Neural crest cell (in vitro differentiated cells): Measurements from ENCODE around the gene ZZZ3. TPM values are rescaled to one million over a fixed set of nuclear protein-coding genes. Genes with fewer than 3 reads are reported as not detected.

Source experiments
- DNase-seq: peaks from one replicate; pipeline ENCODE4 v3.0.0; 2021; ENCODE audit warnings: low read depth, mixed read lengths, low spot score
- H3K27ac Mint-ChIP-seq: one replicate; pipeline ENCODE4 v1.8.0; 2021; ENCODE audit warnings: mild to moderate bottlenecking, mixed read lengths; ENCODE audit not compliant: unreplicated experiment
- H3K27me3 Mint-ChIP-seq: 2 replicates; pipeline ENCODE4 v1.8.0; 2021; ENCODE audit warnings: low read depth, mild to moderate bottlenecking, mixed read lengths
- H3K36me3 Mint-ChIP-seq: 2 replicates; pipeline ENCODE4 v1.8.0; 2021; ENCODE audit warnings: low read depth, mild to moderate bottlenecking, mixed read lengths
- H3K4me1 Mint-ChIP-seq: 2 replicates; pipeline ENCODE4 v1.8.0; 2021; ENCODE audit warnings: mixed read lengths
- H3K4me3 Mint-ChIP-seq: one replicate; pipeline ENCODE4 v1.8.0; 2021; ENCODE audit warnings: mild to moderate bottlenecking, mixed read lengths
- H3K9me3 Mint-ChIP-seq: 2 replicates; pipeline ENCODE4 v1.8.0; 2021; ENCODE audit warnings: mixed read lengths
- CTCF ChIP-seq: fragments of 200-600 bp; sonication (generic); conservative IDR thresholded peaks from 2 replicates; pipeline ENCODE4 v1.5.0; 2021; ENCODE audit warnings: antibody characterized with exemption, mild to moderate bottlenecking
- total RNA-seq: library from RNA; stranded (reverse); gene quantifications from 2 replicates; pipeline ENCODE4 v1.2.1, GENCODE V29; 2021

ZZZ3 gene
- total RNA-seq, 1 donor from 2014 or later, result 52.4 TPM

- H3K27ac Mint-ChIP-seq, result peak overlapping the region; percentile 44
- DNase-seq, result no peak
- H3K36me3 Mint-ChIP-seq, result peaks cover 15% of the 10 kb centered on the region
- no peak overlapping the region for H3K4me3 Mint-ChIP-seq
- H3K27me3 Mint-ChIP-seq, result no peaks in the 10 kb centered on the region
- H3K9me3 Mint-ChIP-seq, result no peaks in the 10 kb centered on the region
- no peak for TF ChIP-seq CTCF
- peaks cover 13% of the 10 kb centered on the region for H3K4me1 Mint-ChIP-seq
These were observed 39.5 kb downstream of the ZZZ3 start for GRCh38 chr1:77642941-77643340.

DNA sequence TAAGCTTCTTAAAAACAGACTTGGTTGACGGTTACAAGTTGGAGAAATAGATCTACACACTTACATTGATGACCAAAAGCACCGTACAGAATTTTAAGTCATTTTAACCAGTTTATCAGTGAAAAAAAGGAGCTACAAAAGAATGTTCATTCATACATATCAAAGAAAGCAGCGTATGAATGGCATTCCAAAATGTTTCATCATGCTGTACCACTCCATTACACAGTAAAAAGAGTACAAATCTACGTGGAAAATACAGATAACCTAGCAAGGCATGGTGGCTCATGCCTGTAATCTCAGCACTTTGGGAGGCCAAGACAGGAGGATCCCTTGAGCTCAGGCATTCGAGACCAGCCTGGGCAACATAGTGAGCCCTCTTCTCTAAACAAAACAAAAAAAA lies 40.3 kb downstream of the ZZZ3 start:
- Mint-ChIP-seq H3K4me1 (peaks cover 13% of the 10 kb centered on the region), H3K27ac (no peak overlapping the region), H3K36me3 (peaks cover 15% of the 10 kb centered on the region)

DNA sequence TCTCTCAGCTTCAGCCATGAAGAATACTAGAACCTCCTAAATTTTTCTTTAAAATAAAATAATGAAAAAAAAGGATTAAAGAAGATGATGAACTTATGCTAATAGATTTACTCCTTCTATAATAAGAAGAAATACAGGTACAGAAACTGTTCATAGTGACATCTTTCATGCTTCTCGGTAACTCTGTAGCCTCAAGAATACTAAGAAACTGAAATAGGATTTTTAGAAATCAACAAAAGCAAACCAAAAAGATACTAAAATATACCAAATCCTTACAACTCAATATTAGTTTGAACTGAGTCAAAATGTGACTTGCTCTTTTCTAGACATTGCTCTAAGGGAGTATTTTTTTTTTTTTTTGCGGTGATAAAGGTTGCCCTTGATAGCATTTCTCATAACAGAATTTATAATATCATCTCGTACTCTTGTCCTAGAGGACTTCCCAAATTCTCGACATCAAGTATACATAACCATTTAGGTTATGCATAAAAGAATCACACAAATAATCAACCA lies 42.8 kb downstream of the ZZZ3 start:
- Mint-ChIP-seq H3K27ac (no peak overlapping the region), H3K27me3 (no peaks in the 10 kb centered on the region), H3K36me3 (peaks cover 3% of the 10 kb centered on the region), H3K9me3 (no peaks in the 10 kb centered on the region), H3K4me1 (peaks cover 13% of the 10 kb centered on the region), H3K4me3 (no peak overlapping the region)
- TF ChIP-seq CTCF, result no peak
- no peak for DNase-seq

More for the DNA sequence above, 40.3 kb downstream of the ZZZ3 start:
- no peak for TF ChIP-seq CTCF
- no peak overlapping the region for H3K4me3 Mint-ChIP-seq
- no peaks in the 10 kb centered on the region for H3K27me3 Mint-ChIP-seq
- no peaks in the 10 kb centered on the region for H3K9me3 Mint-ChIP-seq
- DNase-seq, result no peak

- H3K4me1 Mint-ChIP-seq, result peaks cover 13% of the 10 kb centered on the region
- H3K4me3 Mint-ChIP-seq, result no peak overlapping the region
- H3K27me3 Mint-ChIP-seq, result no peaks in the 10 kb centered on the region
- H3K27ac Mint-ChIP-seq, result peak overlapping the region; percentile 21
- no peak for DNase-seq
- TF ChIP-seq CTCF, result no peak
- H3K9me3 Mint-ChIP-seq, result no peaks in the 10 kb centered on the region
- peaks cover 3% of the 10 kb centered on the region for H3K36me3 Mint-ChIP-seq
These were observed 43.4 kb downstream of the ZZZ3 start for GRCh38 chr1:77639056-77639455.

DNA sequence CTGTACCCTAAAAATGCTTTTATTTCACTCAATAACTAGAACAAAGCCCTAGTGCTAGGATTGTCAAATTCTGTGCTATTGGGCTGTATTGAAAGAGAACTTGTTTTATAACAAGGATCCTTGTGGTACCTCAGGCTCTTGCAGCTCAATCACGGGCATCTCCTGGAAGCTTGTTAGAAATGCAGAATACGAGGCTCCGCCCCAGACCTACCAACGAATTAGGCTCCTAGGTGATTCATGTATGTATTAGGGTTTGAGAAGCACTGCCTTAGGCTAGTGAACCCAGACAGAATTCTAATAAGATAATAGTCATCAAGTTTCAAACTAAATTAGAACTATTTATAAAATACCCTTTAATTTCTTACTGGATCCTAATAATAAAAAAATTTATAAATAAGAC lies 45.6 kb downstream of the ZZZ3 start:
- DNase-seq, result no peak
- Mint-ChIP-seq H3K4me3 (no peak overlapping the region), H3K27me3 (no peaks in the 10 kb centered on the region), H3K36me3 (peaks cover 10% of the 10 kb centered on the region), H3K27ac (no peak overlapping the region), H3K9me3 (no peaks in the 10 kb centered on the region), H3K4me1 (peaks cover 5% of the 10 kb centered on the region)
- TF ChIP-seq CTCF, result no peak

Other genes starting within 250 kb of the ZZZ3 start
- gene USP33, start 77.2 kb upstream of the ZZZ3 start, total RNA-seq, result 64.1 and 67.4 TPM in 2 replicates
- 6.2 and 8.0 TPM in 2 replicates for gene MIGA1, start 97.0 kb upstream of the ZZZ3 start, total RNA-seq
- 1.2 and 2.0 TPM in 2 replicates for gene NEXN, start 206.0 kb upstream of the ZZZ3 start, total RNA-seq